NCI-H187 treated with DMSO at 0.1 percent for 48 hours (cell line): ENCODE results near the gene ARMH4.
"Not testable (repeated sequence)": the region's sequence is repeated elsewhere in the genome, so short reads cannot be mapped to it uniquely, and the experiment has no call there.

Experiments
- DNase-seq: peaks from one replicate; lab custom pipeline; 2025; lab: John Stamatoyannopoulos, UW

Gene ARMH4

DNA sequence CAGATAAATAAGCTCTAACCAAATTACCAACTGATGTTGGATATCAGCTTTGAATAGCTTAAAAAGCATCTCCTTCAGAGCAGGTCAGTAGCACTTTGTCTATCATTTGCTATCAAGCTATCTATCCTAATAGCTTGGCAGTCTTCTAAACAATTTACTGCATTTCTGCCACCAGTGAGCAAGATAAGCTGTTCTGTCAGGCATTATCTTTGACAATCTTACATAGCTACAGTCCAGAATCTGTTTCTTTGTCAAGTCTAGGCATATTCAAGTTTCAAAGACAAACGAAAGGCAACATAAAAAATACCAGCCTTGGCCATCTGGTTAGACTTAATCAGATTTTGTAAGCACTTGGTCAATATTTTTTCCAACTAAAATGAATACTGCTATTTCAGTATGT, 5.6 kb downstream of the ARMH4 start:
- DNase-seq: no peak

DNA sequence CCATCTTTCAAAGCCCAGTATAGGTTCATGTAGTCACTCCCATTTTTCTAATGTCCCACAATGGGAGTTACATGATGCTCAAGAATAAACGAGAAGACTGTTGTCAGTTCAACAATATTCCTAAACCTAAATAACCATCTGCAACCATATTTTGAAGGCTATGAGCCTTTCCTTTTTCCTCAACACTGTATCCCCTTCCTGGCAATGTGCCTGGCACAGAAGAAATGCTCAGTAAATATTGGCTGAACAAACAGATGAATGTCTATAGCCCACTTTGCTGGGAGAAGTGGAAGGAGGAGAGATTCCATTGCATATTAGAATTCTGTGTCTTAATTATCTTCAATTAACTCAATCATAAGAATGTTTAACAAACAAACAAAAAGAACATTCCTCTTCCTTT, 6.1 kb downstream of the ARMH4 start:
- no peak for DNase-seq

DNA sequence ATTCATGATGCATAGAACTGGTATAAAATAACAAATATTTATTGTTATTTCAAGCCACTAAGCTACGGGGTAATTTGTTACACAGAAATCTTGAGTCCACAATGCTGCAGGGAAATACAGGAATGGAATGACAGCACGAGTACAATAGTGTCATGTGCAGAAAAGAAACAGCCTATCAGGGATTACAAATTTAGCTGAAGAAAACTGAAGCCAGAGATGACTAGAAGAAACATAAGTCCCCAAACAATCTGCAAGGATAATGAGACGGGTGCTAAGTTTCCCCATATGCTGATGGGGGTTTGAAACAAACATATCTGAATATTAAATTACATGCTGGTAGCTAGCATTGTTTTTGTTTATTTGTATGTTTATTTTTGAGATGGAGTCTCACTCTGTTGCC, 8.9 kb downstream of the ARMH4 start:
- DNase-seq: no peak

DNA sequence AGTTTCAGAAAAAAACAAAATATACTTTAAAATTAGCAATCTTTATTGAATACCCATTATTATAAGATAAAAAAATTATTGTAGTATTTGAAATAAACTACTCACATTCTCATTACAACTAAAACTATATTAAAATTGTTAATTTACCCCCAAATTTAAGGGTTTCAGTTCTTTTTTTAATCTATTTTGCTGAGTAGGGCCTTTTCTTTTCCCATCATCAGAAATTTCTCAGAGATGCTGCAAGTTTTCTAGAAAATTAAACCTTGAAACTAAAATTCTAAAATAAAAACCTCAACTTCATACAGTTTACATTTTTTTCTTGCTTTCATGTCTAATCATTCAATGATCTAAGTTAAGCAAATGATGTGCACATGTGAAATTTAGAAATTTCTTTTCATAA, 10.1 kb downstream of the ARMH4 start:
- DNase-seq: no peak

DNA sequence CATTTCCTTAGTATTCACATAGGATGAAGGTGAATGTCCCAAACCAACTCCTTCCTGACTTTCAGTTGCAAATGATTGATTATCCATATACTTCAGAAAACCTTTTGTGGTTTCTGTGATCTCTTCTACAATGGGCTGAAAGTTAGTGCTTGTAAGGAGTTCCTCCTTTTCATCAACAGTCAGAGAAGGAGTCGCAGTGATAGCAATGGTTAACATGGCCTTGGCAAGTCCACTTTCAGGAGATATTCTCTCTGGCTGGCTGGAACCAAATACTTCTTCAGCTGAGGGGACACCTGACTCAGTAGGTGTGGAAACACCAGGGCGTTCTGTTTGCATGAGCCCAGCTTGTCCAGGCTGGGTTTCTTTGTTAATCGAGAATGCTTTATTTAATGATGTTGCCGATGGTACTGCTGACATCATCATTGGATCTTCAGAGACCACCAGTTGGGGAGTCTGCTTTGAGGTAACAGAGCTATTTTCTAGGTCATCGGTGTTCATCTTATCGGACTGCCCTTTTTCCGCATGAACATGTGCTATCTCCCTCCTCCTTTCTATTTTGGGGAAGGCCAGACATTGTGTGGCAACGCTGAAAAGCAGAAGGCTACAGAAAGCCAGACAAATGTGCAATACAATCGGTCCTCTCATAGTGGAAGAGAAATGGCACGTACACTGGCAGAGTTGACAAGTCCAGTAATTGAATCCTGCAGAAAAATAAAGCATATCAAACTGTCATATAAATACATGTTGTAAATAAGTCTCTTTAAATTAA, 13.1 kb downstream of the ARMH4 start:
- no peak for DNase-seq

DNA sequence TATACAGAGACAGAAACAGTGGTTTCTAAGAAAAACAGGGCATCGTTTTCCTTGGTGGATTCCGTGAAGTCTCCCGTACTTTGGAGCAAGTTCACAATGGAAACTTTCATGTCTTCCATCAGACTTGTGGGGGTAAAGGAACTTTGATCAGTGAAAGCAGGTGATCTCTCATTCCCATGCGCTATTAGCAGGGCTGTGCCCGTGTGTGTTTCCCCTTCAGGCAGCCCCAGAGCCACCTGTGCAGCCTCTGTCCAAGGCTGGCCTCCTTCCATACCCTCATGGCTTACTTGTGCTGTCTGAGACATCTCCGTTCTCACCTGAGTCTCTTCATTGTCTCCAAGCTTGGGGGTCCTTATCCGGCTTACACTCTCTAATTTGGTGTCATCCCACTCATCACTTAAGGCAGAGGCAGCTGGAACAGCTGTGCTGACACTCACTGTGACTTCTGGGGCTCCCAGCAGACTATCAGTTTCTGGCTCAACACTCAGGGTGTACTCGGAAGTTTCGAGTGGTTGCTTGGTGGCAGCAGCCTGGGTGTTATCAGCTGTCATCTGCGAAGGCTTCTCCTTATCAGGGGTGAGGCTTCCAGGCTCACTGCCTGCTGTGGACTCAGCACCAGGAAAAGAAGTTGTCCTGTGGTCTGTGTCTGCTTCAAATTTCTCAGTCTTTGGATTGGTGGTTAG, 13.8 kb downstream of the ARMH4 start:
- no peak for DNase-seq

DNA sequence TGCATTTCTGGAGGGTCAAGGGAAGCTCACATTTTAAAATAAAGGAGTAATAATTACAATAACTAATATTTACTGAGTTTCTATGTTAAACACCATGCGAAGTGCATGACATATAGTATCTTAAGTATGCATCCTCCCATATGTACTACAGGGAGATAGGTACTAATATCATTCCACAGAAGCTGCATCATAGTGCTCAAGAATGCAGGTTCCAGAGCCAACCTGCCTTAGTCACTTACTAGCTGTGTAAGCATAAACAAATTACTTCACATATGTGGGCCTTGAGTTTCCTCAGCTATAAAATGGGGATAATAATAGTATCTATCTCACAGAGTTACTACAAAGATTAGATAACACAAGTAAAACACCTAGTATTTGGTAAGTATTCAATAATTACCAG, 18.3 kb downstream of the ARMH4 start:
- DNase-seq: no peak

DNA sequence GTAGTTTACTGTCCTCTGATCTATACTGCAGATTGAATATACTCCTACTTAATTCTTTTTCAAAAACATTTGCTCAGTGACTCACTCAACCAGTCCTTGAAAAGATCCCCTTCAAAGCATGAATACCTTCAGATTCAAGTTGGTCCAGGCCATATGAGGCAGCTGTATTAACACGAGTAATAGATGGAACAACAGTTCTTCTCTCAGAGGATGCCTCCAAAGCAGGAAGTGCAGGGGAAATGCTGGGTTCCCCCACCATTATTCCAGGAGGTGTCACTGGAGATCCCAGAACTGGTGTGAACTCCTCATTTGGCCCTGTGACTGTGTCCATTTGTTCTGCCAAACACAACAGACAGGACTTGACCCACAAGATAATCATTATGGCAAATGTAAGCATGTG, 20.6 kb downstream of the ARMH4 start:
- no peak for DNase-seq

DNA sequence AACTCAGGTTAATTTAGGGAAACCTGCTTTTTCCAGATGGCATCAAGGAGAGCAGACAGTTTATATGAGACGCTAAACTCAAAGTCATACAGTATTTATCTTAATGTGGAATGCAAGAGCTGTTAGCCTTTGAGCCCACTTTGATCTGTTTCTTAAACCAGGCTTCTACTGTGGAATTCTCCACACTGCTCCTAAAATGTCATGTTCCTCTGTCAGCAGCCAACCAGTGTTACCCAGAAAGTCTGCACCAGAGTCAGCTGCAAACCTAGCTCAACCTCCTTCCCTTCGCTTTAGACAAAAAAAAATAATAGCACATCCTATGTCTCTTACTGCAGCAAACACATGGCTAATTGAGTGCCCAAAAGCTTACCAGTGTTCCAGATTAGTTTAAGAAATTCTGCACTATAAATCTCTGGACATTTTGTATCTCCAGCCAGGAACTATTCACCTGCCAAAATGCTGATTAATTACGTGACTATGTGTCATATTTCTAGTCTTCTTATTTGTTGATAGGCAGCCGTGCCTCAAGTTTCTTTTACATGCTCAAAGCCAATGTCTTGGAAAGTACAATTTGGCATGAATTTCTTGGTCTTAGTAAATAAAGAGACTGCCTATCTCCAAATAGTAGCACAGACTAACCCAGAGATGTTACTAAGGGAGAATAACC, 21.8 kb downstream of the ARMH4 start:
- no peak for DNase-seq

DNA sequence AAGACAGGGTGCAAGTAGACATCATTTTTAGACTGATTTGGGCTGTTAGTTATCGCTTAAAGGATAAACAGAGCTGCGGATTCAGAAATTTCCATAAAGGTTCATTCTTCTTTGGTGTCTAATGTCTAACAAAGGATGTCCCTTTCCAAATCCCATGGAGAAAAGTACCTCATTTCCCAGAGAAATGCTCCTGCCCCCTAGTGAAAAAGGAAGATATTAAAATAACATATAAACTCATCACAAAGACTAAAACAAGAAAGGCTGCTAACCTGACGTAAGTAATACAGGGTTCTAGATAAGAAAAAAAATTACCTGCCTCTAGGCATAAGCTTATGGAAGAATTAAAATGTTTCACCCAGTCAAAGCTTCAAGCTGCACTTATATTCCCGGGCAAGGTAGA, 22.8 kb downstream of the ARMH4 start:
- DNase-seq: no peak

DNA sequence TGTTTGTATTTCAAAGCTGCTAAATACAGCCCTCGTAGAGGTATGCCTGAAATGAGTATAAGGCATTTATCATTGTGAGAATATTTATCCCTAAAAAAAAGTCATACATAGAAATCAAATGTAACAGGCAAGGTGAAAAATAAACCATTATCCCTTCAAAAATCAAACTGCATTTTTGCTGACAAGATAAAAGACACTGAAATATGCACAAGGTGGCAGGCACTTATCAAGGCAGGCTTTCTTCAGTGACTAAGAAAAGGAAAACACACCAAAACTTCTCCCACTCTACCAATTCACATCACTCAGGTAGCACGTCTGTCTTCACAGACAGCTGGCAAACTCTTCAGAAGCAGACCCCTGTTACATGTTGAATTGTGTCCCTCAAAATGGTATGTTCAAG, 23.6 kb downstream of the ARMH4 start:
- DNase-seq: no peak

DNA sequence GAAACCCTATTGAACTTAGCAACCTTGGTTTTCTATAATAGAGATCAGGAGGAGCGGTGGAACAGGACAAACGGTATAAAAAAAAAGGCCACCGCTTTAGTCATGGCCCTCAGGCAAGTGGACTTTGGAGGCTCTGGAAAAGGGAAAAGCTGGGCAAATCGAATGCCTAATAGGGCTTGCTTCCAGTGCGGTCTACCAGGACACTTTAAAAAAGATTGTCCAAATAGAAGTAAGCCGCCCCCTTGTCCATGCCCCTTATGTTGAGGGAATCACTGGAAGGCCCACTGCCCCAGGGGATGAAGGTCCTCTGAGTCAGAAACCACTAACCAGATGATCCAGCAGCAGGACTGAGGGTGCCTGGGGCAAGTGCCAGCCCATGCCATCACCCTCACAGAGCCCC, 29.5 kb downstream of the ARMH4 start:
- DNase-seq: not testable (repeated sequence)

DNA sequence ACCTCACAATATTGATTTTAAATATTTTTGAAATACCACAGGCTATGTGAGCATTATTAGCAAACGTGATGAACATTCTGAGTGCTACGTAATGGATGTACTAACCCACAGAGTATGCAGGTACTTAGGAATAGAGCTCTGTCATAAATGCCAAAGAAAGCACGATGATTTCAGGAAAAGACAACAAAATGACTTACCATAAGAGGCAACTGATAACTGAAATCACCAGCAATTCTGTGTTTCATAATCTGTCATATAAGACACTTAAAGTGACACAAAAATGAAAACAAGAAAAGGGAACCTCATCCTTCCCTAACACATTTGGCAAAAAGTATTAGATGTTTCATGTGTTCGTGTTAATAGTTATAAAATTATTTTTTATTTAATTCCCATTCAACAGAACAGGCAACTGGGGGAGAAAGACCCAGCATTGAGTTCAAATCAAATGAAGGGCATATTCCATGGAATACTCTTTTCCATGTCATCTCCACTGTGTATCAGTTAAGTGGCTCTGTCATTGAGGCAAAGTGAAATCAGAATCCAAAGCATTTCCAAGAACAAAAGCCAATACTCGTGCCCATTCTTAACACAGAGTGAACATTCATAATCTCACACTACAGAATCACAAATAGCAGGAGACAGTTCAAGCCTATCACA, 30.4 kb downstream of the ARMH4 start:
- DNase-seq: no peak

DNA sequence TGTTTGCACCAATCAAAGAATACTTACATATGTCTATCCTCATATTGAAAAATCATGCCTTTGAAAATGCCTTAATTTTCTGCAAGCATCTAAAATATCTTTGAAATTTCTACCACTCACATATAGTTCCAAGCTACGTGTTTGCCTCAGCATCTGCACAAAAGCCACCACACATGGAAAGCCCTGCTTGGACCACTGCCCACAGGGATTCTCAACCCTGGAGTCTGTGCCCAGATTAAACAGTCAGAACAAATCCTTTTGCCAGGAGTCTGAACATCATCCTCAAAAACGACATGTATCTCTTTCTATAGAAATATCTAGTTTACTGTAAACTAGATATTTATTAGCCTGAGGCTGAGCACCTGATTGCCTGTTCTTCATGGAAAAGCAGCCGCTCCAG, 32.6 kb downstream of the ARMH4 start:
- no peak for DNase-seq

DNA sequence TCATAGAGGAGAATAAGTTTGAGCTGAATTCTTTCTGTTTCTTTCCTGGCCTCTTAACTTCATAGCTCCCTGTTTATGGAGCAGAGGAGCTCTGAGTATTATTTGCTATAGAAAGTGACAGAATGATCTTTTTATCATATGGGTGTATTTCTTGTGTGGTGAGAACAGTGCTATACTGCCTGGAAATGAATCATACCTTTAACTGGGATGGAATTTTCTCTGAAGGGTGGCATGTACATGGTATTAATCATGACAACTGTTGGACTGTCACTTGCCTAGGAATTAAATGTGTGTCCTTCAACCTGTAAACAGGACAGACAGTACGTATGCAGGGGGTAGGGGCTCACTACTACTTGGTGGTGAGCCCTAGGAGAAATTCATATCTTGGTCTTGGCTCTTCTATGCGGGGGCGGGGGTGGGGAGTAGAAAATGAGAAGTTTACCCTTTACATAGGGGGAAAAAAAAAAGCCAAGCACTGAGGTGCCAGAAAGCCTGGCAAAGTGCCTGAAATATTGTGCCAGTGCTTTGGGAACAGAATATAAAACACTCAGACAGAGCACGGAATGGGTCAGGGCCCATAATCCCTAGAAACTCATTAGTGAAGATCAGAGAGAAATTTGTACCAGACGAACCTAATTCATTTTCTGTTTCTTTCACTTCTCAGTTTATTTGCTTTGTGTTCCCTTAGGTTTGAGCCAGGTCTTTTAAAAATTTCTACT, 33.8 kb downstream of the ARMH4 start:
- DNase-seq: no peak

DNA sequence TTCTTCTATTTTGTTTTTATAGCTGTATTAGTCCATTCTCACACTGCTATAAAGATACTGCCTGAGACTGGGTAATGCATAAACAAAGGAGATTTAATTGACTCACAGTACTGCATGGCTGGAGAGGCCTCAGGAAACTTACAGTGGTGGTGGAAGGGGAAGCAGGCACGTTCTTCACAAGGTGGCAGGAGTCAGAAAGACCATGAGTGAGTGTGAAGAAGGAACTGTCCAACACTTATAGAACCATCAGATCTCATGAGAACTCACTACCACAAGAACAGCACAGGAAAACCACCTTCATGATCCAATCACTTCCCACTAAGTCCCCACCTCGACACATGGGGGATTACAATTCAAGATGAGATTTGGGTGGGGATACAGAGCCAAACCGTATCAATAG, 42.3 kb downstream of the ARMH4 start:
- no peak for DNase-seq

DNA sequence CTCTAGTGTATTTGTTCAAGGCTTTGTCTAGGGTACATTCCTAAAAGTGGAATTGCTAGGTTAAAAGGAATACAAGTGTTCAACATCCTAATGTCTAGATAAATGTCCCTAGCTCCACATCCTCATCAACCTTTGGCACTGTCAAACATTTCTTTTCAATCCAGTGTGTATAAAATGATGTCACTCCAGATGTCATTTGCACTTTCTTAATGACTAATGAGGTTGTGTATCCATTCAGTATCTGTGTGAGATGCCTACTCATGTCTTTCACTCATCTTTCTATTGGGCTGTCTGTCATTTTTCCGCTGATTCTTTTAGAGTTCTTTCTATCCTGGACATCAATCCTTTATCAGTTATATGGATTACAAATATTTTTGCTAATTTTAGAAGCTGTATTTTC, 43.3 kb downstream of the ARMH4 start:
- DNase-seq: no peak

DNA sequence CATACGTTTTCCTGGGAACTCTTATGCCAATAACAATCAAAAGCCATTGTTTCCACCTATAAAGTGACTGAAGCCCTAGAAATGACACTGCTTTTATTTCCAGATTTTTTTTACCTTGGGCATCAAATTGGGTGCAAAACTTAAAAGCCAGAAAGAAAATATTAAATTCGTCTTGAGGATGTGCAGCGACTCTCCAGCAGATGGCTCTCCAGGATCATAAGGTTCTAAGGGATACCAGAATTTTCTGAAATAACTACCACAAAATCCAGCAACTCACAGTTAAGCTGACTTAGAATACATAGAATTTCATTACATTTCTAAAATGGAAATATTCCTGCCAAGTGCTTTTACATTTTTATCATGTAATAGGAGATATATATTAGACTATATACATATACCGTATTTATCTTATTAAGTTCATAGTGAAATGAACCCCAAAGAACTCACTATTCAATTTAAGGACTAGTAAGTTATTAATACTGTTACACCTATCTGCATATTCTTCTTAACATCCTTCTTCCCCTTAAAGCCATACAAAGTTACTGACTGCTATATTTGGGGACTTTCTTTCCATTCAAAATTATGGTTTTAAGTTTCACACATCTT, 44.0 kb downstream of the ARMH4 start:
- peak; percentile 36 for DNase-seq

DNA sequence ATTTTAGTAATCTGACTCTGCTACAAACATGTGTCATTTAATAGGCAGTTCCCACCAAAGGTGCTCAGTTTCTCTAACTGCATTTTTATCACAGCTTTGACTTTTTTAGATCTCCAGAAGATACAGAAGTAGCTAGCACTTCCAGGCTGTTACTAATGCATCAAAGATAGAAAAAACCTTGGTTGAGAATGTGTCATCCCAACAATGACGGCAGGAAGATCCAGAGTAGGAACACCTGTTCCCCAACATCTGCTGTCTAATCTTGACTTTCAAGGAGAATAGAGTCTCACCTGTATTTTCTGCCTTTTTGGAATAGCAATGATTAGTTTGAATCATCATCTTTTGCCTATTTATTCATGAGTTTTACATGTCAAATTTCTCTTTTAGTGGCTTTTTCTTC, 45.0 kb downstream of the ARMH4 start:
- DNase-seq: no peak

DNA sequence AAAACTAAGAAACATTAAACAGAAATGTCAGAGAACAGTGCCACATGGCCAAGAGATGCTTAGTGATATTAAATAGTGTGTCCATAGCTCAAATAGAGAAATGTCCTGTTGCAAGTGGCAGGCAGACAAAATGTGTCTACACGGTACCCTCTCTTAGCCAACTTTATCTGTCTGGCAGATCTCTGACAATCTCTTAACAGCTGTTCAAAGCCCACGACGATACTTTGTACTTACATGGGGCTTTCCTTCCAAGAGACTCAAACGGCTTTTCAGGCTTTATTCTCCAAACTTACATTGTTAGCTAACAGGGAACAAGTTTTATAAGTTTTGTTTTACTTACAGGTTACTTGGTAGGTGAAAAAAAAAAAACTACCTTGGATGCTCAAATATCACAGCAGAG, 45.6 kb downstream of the ARMH4 start:
- no peak for DNase-seq

DNA sequence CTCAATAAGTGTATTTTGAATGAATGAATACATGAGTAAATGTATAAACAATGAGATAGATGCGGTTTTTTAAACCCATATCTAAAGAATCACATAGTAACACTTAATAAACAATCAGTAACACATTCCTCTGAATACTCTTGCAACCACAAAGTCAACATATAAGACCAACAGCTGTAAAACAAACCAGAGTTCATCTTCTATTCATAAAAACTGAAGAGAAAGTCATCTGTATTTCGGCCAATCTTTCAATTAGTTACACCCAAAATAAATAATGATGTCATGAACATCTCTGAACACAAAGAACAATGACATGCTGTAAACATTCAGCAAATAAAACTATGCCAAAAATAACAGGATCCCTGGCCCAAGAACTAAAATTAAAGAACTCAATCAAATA, 47.2 kb downstream of the ARMH4 start:
- no peak for DNase-seq
